Measurements from ENCODE around the gene VDR.
"Not testable (repeated sequence)": the region's sequence is repeated elsewhere in the genome, so short reads cannot be mapped to it uniquely, and the experiment has no call there.

Gene VDR

DNA sequence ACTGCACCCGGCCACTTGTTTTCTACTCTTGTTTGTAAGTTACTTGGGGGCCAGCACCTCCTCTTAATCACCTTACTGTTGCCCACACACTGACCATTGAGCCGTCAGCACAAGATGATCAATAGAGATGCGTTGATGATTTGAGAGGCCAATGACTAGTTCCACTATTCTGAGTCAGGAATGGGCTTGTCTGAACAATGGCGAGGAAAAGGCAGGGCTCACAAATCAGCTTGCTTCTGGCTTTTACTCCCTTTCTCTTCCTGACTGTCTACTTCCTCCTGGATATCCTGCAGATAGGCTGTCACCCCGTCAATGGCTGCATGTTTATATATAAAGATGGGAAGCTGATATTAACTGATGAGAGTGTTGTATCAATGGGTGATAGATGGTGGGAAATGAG is 55.9 kb downstream of the VDR start:
- peak; percentile 60 for DNase-seq (ENCODE audit: low spot score)

DNA sequence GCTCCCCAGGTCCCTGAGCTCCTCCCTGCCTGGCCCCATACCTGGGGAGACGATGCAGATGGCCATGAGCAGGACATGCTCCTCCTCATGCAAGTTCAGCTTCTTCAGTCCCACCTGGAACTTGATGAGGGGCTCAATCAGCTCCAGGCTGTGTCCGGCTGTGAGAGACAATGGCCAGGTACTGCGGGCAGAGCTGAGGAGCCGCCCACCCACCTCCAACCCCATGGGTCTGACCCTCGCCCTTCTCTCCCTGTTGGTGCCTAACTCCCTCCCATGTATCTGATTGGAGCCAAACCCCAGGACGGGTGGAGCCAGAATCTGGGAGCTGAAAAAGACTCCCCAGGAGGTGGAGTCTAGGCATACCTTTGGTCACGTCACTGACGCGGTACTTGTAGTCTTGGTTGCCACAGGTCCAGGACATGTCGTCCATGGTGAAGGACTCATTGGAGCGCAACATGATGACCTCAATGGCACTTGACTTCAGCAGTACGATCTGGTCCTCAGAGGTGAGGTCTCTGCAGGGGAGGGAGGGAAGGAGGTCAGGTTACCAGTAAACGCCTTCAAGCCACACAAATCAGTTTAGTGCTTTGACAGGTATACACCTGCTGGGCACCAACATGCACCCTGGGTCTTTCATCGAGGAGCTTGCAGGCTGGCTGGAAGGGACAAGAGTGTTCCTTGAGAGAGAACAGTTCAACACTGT is 58.3 kb downstream of the VDR start:
- DNase-seq (ENCODE audit: low spot score): no peak

DNA sequence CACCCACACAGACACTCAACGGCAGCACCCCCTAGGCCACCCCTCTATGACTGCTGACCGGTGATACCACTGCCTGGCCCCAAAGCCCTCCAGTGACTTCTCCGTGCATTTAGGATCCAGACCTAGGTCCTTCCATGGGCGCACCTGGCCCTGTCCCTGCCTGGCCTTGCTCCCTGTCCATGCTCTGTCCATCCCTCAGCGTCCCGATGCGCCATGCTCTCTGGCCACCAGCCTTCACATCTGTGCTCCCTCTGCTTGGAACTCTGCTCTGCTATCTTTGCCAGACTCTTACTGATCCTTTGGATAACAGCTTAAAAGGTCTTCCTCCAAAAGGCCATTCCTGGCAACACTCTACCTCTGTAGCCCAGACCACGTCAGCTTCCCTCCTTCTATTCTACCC is 59.7 kb downstream of the VDR start:
- DNase-seq (ENCODE audit: low spot score): no peak

DNA sequence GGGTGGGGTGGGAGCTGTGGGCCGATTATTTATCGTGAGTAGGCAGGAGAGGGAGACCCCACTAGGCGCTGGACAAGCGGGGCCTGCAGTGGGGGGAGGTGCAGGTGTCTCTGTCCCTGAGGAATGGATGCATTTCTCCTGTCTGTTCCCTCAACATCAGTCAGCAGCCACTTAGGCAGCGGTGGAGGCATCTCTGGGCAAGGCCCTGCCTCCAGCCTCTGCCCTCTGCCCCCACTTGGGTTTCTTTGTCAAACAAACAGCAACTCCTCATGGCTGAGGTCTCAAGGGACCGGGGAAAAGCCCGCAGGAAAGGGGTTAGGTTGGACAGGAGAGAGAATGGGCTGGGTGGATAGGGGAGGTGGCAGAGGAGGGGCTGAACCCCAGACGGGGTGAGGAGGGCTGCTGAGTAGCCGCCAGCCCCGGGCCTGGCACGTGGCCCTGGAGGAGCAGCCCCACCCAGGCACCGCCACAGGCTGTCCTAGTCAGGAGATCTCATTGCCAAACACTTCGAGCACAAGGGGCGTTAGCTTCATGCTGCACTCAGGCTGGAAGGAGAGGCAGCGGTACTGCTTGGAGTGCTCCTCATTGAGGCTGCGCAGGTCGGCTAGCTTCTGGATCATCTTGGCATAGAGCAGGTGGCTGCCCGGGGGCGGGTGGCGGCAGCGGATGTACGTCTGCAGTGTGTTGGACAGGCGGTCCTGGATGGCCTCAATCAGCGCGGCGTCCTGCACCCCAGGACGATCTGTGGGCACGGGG is 60.4 kb downstream of the VDR start:
- no peak for DNase-seq (ENCODE audit: low spot score)

DNA sequence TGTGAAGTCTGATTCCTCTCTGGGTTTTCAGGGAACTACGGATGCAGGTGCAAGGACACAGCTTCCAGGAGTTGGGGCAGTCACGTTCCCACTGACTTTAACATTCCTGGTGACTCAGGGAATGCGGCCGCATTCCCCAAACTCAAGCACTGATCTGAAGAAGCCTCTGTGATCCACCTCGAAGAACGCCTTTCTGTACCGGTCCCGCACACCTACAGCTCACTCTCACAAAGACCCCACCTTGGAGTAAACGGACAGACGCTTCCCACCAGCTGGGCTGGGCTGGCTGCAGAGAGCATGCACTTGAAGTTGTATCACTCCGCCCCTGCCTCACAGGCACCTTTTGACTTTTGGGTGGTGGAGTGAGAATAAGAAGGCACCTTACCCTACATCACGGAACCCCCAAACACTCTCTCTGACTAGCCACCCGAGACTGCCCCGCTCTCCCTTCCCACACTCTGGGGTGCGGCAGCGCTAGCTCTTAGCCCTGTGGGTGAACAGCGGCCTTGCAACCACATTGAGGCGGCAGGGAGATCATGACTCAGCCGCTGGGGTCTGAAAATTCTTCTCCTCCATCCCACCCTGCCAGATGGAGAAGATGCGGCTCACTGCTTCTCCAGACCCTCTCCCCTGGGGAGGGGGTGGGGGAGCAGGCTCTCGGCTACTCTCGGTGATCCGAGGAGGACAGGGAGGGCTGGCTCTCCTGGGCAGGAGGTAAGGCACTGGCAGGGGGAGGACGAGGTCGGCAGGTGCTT is 61.4 kb downstream of the VDR start:
- no peak for DNase-seq (ENCODE audit: low spot score)

DNA sequence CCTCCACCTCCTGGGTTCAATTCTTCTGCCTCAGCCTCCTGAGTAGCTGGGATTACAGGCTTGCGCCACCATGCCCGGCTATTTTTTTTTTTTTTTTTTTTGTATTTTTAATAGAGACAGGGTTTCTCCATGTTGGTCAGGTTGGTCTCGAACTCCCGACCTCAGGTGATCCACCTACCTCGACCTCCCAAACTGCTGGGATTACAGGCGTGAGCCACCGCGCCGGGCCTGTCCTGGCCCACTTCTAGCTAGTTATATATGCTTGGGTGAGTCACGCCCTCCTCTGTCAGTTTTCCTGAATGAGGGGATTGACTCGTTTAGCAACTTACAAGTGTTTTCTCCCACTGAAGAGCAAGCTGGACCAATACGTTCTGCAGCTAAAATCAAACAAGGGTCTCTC is 62.3 kb downstream of the VDR start:
- not testable (repeated sequence) for DNase-seq (ENCODE audit: low spot score)

DNA sequence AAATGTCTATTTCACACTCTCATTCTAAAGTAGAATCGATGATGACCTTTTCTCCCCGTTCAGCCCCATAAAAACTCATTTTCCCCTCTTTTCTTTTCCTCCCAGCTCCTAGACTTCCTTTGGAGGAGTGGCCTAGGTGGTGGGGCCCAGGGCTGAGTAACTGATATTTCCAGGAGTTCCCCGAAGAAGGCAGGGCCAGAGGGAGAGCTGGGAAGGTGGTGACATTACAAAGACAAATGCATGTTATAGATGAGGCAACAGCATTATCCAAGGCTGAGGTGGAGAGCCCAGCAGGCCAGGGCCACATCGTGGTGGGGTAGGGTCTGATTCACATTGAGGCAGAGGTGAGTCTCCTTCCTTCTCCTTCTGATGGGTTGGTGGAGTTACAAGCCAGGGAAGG is 62.9 kb downstream of the VDR start:
- no peak for DNase-seq (ENCODE audit: low spot score)

DNA sequence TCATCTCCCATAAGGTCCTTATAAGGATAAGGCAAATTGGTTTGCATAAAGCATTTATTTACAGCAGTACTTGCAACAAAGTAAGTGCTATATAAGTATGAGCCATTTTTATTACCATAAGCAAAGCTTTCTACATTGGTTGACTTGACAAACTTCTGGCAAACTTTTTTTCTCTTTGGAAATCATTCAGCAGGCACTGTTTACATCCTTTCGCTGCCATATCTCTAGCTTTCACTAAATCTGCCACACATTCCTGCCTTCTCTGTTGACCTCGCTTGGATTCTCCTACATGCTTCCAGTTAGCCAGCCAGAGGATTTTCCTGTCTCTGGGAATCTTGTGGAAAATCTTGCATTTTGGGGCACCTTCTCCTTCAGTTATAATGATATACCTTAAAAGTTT is 63.3 kb downstream of the VDR start:
- DNase-seq (ENCODE audit: low spot score): no peak

DNA sequence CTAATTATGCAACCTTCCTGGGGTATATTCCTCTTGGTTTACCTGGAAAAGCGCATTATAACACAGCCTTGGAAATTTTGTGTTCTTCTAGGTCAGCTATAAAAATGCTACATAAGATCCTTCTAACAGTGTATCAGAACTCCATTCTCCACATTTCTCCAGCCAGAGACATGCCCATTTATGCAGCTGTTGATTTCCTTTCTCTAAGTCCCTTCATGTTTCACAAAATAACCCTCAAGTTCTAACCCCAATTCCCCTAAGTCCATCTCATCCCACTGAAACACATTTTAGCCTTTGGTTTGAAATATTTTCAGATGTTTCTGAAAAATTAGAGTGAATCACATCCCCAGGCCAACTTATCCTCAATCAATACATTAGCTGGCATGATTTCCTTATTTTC is 64.2 kb downstream of the VDR start:
- no peak for DNase-seq (ENCODE audit: low spot score)

DNA sequence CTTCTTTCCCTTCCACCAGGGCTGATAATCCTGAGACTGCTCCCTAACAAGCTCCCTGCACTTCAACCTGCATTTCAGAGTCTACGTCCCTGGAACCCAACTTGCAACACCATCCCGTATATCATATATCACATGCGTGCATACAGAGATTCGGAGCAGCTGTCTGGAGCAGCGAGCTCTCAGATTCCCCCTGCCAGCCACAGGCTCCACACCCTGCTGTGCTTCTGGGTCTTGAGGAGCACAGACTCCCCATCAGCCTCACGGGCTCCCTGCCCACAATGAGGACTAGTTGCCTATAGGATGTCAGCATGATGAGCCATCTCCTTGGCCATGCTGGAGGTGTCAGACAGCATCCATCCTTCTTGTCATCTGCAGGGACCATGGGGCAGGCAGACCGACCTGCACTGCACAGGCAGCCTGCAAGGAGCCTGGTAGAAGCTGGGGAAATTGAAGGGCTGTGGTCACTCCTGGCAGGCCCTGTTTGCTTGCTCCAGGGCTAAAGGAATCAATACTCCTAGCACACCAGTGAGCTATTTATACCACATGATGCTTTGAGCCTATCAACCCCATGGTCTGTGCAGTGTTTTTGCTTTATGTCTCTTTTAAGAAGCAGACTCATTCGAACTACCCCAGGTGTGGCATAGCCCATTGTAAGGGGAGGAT is 65.4 kb downstream of the VDR start:
- DNase-seq (ENCODE audit: low spot score): no peak

DNA sequence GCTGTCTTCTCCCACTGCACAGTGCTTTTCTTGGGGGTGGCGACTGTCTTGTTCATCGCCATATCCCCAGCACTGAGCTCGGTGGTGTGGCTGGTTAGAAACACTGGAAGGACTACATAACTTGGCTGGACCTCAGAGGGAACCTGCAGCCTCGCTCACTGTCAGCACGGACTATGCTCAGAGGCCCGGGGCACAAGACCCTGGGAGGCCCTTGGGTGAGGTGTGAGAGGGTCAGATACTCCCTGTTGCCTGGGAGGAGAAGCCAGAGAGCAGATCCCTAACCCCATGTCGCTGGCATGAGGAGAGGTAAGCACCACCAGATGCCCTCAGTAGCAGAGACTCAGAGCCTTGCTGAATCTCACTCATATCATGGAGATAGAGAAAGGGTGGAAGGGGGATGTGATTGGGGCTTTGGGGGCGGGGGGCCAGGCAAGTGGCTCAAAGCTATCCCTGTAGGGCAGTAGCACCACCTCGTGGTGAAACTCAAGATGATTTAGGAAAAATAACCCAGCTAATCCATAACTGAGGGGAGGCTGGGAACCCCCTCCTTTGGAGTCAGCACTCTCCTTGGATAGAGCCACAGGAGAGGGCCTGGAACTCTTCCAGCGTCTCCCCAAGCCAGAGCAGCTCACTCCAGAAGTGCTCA is 66.4 kb downstream of the VDR start:
- DNase-seq (ENCODE audit: low spot score): peak; percentile 44

DNA sequence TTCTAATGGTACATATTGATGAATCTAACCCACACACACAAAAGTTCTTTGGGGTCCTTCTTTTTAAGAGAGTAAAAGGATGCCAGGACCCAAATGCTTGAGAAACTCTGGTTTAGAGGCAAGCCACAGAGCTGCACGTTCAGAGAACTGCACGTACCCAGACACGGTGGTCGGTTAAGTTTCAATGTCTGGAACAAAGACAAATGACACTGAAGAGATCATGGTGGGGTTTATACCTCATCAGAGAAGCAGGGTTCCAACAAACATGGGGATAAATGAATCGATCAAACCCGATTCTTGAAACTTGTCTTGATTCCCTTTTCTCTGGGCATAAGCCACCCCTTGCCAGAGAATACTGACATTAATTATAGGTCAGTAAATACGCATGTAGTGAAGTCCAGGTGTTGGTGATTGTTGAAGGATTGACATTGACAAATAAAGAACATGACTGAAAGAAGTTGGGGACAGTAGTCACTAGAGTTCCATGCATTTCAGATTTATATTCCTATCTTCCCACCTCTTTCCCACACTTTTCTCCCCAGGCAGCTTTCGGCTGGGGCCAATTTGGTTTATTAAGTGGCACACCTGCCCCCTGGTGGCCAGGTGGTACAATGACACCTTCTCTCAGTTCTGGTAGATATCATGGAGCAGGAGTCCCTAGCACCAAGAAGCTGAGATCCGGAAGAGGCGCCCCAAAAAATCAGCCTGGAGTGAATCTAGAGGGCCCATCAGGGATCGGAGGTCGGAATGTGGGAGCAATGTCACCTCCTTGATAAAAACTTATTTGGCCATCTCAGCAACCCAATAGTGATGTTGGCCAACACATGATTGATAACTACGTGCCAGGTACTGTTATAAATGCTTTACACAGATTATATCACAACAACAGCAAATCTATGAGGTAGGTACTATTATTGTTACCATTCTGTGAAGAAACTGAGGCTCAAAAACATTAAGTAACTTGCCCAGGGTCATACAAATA is 67.3 kb downstream of the VDR start:
- peak; percentile 72 for DNase-seq (ENCODE audit: low spot score)

DNA sequence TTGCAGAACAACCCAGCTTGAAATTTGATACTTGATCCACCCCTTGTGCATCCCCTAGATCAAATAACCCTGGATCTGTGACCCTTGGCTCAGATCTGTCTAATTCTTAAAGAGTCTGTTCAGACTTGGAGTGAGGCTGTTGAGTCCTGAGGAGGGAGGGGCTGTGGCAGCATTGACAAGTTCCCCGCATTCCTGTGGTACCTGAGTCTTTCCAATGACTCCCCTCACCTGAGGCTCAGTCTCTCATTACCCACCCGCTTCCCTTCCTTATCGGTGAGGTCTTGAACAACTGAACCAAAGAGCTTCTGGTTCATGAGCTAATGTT is 69.0 kb downstream of the VDR start:
- DNase-seq (ENCODE audit: low spot score): no peak

DNA sequence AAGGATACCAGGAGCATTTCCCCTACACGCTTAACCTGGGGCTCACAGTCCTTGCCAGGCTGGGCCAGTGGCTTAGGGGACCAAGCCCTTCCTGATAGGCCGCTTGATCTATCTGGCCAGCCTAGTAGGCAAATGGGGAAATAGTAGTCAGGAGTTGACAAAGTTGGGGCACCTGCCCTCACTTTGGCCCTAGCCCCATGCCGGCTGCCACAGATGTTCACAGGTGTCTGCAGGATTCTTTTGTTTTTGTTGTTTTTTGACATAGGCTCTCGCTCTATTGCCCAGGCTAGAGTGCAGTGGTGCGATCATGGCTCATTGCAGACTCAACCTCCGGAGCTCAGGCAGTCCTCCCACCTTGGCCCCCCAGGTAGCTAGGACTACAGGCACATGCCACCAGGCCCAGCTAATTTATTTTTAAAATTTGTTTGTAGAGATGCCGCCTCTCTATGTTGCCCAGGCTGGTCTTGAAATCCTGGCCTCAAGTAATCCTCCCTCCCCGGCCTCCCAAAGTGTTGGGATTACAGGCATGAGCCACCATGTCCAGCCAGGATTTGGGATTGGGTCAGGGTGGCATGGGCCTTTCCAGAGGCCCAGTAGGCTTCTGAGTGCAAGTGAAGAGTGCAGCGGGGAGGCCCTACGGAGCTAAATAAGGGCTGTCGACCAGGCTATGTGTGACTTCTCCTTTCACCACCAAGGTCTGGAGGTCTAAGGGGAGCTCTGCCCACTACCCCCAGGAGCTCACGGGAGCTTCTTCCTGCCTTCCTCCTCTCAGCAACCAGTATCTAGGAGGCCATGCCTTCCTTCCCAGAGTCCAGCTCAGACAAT is 69.6 kb downstream of the VDR start:
- DNase-seq (ENCODE audit: low spot score): no peak

DNA sequence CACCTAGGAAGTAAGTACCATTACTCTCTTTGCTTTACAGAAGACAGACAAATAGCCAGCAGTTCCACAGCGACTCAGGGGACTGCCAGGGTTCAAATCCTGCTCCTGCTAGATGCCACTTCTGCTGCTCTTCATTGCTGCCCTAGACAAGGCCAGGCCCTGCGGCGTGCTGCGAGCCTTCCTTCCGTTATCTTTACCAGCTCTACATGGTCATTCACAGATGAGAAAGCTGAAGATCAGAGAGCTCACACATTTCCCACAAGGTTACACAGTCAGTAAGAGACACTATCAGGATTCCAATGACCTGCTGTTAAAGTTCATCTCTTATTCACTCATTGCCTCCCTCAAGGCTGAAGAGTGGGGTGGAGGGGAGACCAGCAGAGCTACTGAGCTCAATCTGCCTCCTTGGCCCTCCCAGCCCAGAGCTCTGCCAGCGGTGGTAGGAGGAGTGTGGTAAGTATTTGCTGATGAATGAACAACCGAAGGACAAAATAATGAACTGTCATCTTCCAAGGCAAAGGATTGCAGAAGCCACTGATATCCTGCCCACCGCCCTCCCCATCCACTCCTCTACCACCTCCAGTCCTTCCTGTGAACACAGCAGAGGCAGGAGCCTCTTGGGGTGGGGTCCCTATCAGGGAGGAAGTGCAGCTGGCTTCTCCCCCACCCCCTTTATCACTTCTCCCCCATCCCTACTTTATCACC is 70.4 kb downstream of the VDR start:
- no peak for DNase-seq (ENCODE audit: low spot score)

DNA sequence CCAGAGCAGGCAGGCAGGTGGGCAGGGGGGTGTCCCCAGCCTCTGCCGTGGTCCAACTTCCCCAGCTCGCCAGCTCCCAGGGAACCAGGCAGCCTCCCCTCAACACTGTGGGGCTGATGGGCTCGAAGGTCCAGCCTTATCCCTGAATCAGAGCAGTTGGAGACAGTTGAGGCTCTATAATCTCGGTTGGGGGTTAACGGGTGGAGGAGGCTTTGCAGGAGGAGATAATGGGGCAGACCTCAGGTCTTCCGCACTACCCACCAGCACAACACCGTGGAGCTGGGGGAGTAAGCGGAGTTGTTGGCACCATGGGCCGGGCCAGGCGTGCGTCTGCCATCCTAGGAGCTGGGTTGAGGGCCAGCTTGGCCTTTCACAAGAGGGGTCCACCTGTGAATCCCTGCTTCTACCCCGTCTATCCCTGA is 71.2 kb downstream of the VDR start:
- DNase-seq (ENCODE audit: low spot score): no peak

DNA sequence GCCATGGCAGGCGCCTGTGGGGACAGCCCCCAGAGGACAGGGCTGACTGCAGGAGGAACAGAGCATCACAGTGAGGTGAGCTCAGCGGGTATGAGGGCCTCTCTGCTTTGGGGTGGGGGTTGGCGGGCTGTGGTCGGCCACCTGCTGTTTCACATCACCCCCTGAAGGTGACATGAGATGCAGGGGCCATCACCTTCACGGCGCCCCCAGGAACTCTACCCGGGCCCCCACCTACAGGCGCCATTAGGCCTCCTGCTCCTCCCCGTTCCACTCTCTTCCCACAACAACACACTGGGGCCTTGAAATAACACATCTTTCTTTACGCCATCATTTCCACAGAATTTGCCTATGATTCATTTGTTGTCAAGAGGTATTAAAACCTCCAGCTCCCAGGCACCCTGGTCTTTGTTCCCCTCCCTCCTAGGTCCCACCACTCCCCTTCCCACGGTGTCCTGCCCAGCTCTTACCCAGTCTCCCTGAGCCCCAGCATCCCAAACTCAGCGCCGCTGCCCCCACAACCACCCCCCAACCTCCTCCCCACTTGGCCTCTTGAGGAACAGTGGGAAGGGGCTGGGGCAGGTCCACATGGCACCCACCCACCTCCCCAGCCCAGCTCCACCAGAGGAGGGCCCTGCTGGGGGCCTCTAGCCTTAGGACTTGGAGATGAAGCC is 72.4 kb downstream of the VDR start:
- DNase-seq (ENCODE audit: low spot score): no peak

DNA sequence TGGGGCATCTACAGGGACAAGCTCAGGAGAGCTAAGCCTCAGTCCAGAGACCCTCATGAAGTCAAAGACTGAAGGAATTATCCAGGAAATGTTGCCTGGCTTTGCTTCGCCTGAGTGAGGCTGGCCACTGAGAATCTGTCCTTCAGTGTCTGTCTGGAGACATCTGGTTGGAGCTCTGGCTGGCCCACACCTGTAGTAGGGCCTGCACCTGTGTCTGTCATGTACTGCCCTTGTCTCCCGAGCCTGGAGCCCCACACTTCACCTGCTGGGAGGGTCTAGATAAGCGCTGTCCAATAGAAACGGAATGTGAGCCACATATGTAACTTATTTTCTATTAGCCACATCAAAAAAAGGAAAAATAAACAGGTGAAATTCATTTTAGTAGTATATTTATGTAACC is 75.2 kb downstream of the VDR start:
- no peak for DNase-seq (ENCODE audit: low spot score)

DNA sequence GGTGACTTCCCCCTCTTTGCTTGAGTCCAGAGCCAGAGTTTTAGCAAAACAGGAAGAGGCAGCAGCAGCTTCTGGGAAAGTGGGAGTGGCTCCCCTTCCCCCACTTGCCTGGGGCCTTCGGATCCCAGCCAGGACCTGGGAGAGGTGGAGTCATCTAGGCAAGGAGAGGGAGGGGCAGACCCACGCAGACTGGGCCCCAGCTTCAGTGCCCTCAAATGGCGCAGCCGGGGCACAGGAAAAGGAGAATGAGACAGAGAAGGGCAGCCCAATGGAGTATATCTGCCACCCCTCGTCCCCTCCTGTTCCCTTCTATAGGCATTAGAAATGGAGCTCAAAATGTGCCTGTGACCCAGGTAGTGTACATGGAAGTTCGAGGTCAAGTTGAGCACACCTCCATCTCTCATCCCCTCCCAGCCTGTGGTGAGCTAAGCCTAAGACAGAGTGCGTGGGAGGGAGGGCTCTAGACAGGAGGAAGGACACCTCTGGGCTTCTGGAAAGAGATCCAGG is 75.8 kb downstream of the VDR start:
- no peak for DNase-seq (ENCODE audit: low spot score)

All from kidney capillary endothelial cell (primary cell).